SK-N-MC (cell line): ENCODE data around the gene PHF2.

ENCODE experiments used
- DNase-seq: peaks from one replicate; pipeline ENCODE4 v3.0.0-alpha.2; 2011; ENCODE audit warnings: low read depth, low spot score
- H3K27ac ChIP-seq: fragments of 200-600 bp; sonication (generic); 2 replicates; pipeline ENCODE4 v1.5.1; 2016; ENCODE audit warnings: mixed run types
- H3K36me3 ChIP-seq: fragments of 200-600 bp; sonication (generic); 2 replicates; pipeline ENCODE4 v1.6.1; 2017; ENCODE audit warnings: antibody characterized with exemption, low read length, mixed read lengths; ENCODE audit not compliant: insufficient read depth
- H3K4me3 ChIP-seq: fragments of 200-600 bp; sonication (generic); 2 replicates; pipeline ENCODE4 v1.5.1; 2016
- H3K9ac ChIP-seq: fragments of 200-600 bp; sonication (generic); 2 replicates; pipeline ENCODE4 v1.8.0; 2017; ENCODE audit warnings: mixed run types, mixed read lengths; ENCODE audit not compliant: insufficient read length
- H3K9me3 ChIP-seq: fragments of 200-600 bp; sonication (generic); 2 replicates; pipeline ENCODE4 v1.6.1; 2017; ENCODE audit warnings: low read depth, mild to moderate bottlenecking, antibody characterized with exemption, low read length, moderate library complexity, mixed read lengths
- EZH2 ChIP-seq: fragments of 200-600 bp; sonication (generic); IDR thresholded peaks from one replicate; pipeline ENCODE4 v1.6.1; 2017; ENCODE audit warnings: antibody characterized with exemption
- FOXP2 ChIP-seq: optimal IDR thresholded peaks from 2 replicates; pipeline ENCODE3; 2011; ENCODE audit warnings: mild to moderate bottlenecking, moderate library complexity; ENCODE audit not compliant: insufficient read depth; ENCODE audit errors: extremely low read length, control extremely low read depth
- POLR2AphosphoS5 ChIP-seq: IDR thresholded peaks from 2 replicates; pipeline ENCODE4 v1.6.1; 2012; ENCODE audit warnings: mild to moderate bottlenecking, low read depth, low read length, borderline replicate concordance

Gene PHF2

GRCh38 chr9:93620041-93620506 is 43.7 kb downstream of the PHF2 start:
- H3K9me3 ChIP-seq, result no peaks in the 10 kb centered on the region
- no peak overlapping the region for H3K9ac ChIP-seq
- no peak overlapping the region for H3K27ac ChIP-seq
- no peak for DNase-seq
- H3K4me3 ChIP-seq, result no peak overlapping the region
- no peak for TF ChIP-seq POLR2AphosphoS5
- TF ChIP-seq FOXP2, result no peak
- TF ChIP-seq EZH2, result no peak
- H3K36me3 ChIP-seq, result no peaks in the 10 kb centered on the region

GRCh38 chr9:93620881-93621820 is 44.8 kb downstream of the PHF2 start:
- no peaks in the 10 kb centered on the region for H3K36me3 ChIP-seq
- no peak for DNase-seq
- no peaks in the 10 kb centered on the region for H3K9me3 ChIP-seq
- TF ChIP-seq EZH2 (no peak), FOXP2 (no peak), POLR2AphosphoS5 (no peak)
- H3K27ac ChIP-seq, result no peak overlapping the region
- no peak overlapping the region for H3K9ac ChIP-seq
- no peak overlapping the region for H3K4me3 ChIP-seq

- no peak for DNase-seq
- no peak overlapping the region for H3K9ac ChIP-seq
- H3K27ac ChIP-seq, result no peak overlapping the region
Measured at GRCh38 chr9:93621922-93622321, 45.5 kb downstream of the PHF2 start.

GRCh38 chr9:93622691-93623090 is 46.3 kb downstream of the PHF2 start:
- Histone ChIP-seq H3K9ac (no peak overlapping the region), H3K36me3 (no peaks in the 10 kb centered on the region), H3K9me3 (no peaks in the 10 kb centered on the region), H3K27ac (no peak overlapping the region), H3K4me3 (no peak overlapping the region)
- DNase-seq, result no peak
- TF ChIP-seq FOXP2, result no peak
- TF ChIP-seq EZH2, result no peak
- TF ChIP-seq POLR2AphosphoS5, result no peak

More at GRCh38 chr9:93621922-93622321, 45.5 kb downstream of the PHF2 start:
- TF ChIP-seq POLR2AphosphoS5 (no peak), EZH2 (no peak), FOXP2 (no peak)
- Histone ChIP-seq H3K9me3 (no peaks in the 10 kb centered on the region), H3K4me3 (no peak overlapping the region), H3K36me3 (no peaks in the 10 kb centered on the region)

GRCh38 chr9:93623753-93624152 is 47.4 kb downstream of the PHF2 start:
- TF ChIP-seq EZH2, result no peak
- no peak for TF ChIP-seq FOXP2
- no peak for TF ChIP-seq POLR2AphosphoS5
- Histone ChIP-seq H3K9me3 (no peaks in the 10 kb centered on the region), H3K4me3 (no peak overlapping the region), H3K36me3 (no peaks in the 10 kb centered on the region), H3K9ac (no peak overlapping the region), H3K27ac (no peak overlapping the region)
- no peak for DNase-seq

GRCh38 chr9:93624431-93624834 is 48.0 kb downstream of the PHF2 start:
- Histone ChIP-seq H3K27ac (no peak overlapping the region), H3K9me3 (no peaks in the 10 kb centered on the region), H3K36me3 (no peaks in the 10 kb centered on the region), H3K9ac (no peak overlapping the region), H3K4me3 (no peak overlapping the region)
- no peak for DNase-seq
- TF ChIP-seq POLR2AphosphoS5 (no peak), FOXP2 (no peak), EZH2 (no peak)

GRCh38 chr9:93624977-93625376 is 48.6 kb downstream of the PHF2 start:
- Histone ChIP-seq H3K36me3 (no peaks in the 10 kb centered on the region), H3K9me3 (no peaks in the 10 kb centered on the region), H3K9ac (no peak overlapping the region), H3K4me3 (no peak overlapping the region), H3K27ac (no peak overlapping the region)
- TF ChIP-seq EZH2, result no peak
- TF ChIP-seq POLR2AphosphoS5, result no peak
- TF ChIP-seq FOXP2, result no peak
- no peak for DNase-seq

GRCh38 chr9:93629920-93630319 is 53.5 kb downstream of the PHF2 start:
- no peaks in the 10 kb centered on the region for H3K9me3 ChIP-seq
- no peak for DNase-seq
- no peak for TF ChIP-seq POLR2AphosphoS5
- no peak for TF ChIP-seq EZH2
- no peak for TF ChIP-seq FOXP2
- H3K36me3 ChIP-seq, result no peaks in the 10 kb centered on the region
- no peak overlapping the region for H3K9ac ChIP-seq
- H3K4me3 ChIP-seq, result no peak overlapping the region
- no peak overlapping the region for H3K27ac ChIP-seq

- no peaks in the 10 kb centered on the region for H3K9me3 ChIP-seq
- H3K9ac ChIP-seq, result no peak overlapping the region
- DNase-seq, result no peak
- H3K4me3 ChIP-seq, result no peak overlapping the region
- no peak overlapping the region for H3K27ac ChIP-seq
- no peaks in the 10 kb centered on the region; the same call in 1 of the 2 replicates for H3K36me3 ChIP-seq
- no peak for TF ChIP-seq EZH2
Measured at GRCh38 chr9:93630806-93631411, 54.5 kb downstream of the PHF2 start.
